WTC11 (cell line): ENCODE data around the gene LCTL.

ENCODE experiments used
- ELF4 ChIP-seq: sonication (generic); formaldehyde crosslinking; IDR thresholded peaks from 2 replicates; pipeline ENCODE4 v1.8.1; 2022; ENCODE audit warnings: low read depth, mild to moderate bottlenecking, moderate library complexity, missing genetic modification reagents
- NR1H2 ChIP-seq: sonication (generic); formaldehyde crosslinking; IDR thresholded peaks from 2 replicates; pipeline ENCODE4 v1.9.0; 2021; ENCODE audit warnings: mild to moderate bottlenecking, moderate library complexity, missing genetic modification reagents
- ZNF671 ChIP-seq: fragments of 250-450 bp; sonication (Bioruptor Pico); IDR thresholded peaks from 2 replicates; pipeline ENCODE4 v1.8.0; 2021; ENCODE audit warnings: mild to moderate bottlenecking
- TF ChIP-seq, protein P1 (sequence below): sonication (generic); formaldehyde crosslinking; conservative IDR thresholded peaks from 2 replicates; pipeline ENCODE4 v1.8.1; 2023; ENCODE audit warnings: mild to moderate bottlenecking, low read depth, missing genetic modification reagents, moderate library complexity
- TF ChIP-seq, protein P2 (sequence below): fragments of 200-600 bp; IDR thresholded peaks from 2 replicates; pipeline ENCODE4 v1.8.0; 2022; ENCODE audit warnings: antibody characterized with exemption
- TF ChIP-seq, protein P3 (sequence below): sonication (generic); formaldehyde crosslinking; IDR thresholded peaks from 2 replicates; pipeline ENCODE4 v1.8.0; 2022; ENCODE audit warnings: mild to moderate bottlenecking, missing genetic modification reagents
- TF ChIP-seq, protein P4 (sequence below): sonication (generic); formaldehyde crosslinking; IDR thresholded peaks from 2 replicates; pipeline ENCODE4 v1.8.0; 2022; ENCODE audit warnings: mild to moderate bottlenecking, missing genetic modification reagents

DNA sequence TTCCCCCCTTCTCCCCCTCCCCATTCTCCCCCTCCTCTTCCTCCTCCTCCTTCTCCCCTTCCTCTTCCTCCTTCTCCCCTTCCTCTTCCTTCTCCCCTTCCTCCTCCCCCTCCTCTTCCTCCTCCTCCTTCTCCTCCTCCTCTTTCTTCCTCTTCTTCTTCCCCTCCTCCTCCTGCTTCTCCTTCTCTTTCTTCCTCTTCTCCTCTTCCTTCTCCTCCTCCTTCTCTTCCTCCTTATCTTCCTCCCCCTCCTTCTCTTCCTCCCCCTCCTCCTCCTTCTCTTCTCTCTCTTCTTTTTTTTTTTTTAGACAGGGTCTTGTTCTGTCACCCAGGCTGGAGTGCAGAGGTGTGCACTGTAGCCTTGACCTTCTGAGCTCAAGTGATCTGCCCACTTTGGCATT lies 21.2 kb upstream of the LCTL start:
- TF ChIP-seq, protein P1, sequence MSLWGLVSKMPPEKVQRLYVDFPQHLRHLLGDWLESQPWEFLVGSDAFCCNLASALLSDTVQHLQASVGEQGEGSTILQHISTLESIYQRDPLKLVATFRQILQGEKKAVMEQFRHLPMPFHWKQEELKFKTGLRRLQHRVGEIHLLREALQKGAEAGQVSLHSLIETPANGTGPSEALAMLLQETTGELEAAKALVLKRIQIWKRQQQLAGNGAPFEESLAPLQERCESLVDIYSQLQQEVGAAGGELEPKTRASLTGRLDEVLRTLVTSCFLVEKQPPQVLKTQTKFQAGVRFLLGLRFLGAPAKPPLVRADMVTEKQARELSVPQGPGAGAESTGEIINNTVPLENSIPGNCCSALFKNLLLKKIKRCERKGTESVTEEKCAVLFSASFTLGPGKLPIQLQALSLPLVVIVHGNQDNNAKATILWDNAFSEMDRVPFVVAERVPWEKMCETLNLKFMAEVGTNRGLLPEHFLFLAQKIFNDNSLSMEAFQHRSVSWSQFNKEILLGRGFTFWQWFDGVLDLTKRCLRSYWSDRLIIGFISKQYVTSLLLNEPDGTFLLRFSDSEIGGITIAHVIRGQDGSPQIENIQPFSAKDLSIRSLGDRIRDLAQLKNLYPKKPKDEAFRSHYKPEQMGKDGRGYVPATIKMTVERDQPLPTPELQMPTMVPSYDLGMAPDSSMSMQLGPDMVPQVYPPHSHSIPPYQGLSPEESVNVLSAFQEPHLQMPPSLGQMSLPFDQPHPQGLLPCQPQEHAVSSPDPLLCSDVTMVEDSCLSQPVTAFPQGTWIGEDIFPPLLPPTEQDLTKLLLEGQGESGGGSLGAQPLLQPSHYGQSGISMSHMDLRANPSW (CRISPR knock-in tag) = no peak
- TF ChIP-seq, protein P2, sequence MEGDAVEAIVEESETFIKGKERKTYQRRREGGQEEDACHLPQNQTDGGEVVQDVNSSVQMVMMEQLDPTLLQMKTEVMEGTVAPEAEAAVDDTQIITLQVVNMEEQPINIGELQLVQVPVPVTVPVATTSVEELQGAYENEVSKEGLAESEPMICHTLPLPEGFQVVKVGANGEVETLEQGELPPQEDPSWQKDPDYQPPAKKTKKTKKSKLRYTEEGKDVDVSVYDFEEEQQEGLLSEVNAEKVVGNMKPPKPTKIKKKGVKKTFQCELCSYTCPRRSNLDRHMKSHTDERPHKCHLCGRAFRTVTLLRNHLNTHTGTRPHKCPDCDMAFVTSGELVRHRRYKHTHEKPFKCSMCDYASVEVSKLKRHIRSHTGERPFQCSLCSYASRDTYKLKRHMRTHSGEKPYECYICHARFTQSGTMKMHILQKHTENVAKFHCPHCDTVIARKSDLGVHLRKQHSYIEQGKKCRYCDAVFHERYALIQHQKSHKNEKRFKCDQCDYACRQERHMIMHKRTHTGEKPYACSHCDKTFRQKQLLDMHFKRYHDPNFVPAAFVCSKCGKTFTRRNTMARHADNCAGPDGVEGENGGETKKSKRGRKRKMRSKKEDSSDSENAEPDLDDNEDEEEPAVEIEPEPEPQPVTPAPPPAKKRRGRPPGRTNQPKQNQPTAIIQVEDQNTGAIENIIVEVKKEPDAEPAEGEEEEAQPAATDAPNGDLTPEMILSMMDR = no peak
- no peak for TF ChIP-seq ZNF671 (CRISPR knock-in tag)
- TF ChIP-seq, protein P3, sequence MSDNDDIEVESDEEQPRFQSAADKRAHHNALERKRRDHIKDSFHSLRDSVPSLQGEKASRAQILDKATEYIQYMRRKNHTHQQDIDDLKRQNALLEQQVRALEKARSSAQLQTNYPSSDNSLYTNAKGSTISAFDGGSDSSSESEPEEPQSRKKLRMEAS (CRISPR knock-in tag) = no peak
- TF ChIP-seq ELF4 (CRISPR knock-in tag) = no peak
- no peak for TF ChIP-seq NR1H2 (CRISPR knock-in tag)
- TF ChIP-seq, protein P4, sequence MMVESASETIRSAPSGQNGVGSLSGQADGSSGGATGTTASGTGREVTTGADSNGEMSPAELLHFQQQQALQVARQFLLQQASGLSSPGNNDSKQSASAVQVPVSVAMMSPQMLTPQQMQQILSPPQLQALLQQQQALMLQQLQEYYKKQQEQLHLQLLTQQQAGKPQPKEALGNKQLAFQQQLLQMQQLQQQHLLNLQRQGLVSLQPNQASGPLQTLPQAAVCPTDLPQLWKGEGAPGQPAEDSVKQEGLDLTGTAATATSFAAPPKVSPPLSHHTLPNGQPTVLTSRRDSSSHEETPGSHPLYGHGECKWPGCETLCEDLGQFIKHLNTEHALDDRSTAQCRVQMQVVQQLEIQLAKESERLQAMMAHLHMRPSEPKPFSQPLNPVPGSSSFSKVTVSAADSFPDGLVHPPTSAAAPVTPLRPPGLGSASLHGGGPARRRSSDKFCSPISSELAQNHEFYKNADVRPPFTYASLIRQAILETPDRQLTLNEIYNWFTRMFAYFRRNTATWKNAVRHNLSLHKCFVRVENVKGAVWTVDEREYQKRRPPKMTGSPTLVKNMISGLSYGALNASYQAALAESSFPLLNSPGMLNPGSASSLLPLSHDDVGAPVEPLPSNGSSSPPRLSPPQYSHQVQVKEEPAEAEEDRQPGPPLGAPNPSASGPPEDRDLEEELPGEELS (CRISPR knock-in tag) = no peak
